ENCODE results near the gene ZNRF4. TPM values are rescaled to one million over a fixed set of nuclear protein-coding genes. Genes with fewer than 3 reads are reported as not detected.
"Not testable (repeated sequence)": the region's sequence is repeated elsewhere in the genome, so short reads cannot be mapped to it uniquely, and the experiment has no call there.

ZNRF4 gene
- total and polyA plus RNA-seq, 2 of the 8 experiments (the other 6 are each of a cell fraction or from before 2014, with no cell fraction given), result not detected

DNA sequence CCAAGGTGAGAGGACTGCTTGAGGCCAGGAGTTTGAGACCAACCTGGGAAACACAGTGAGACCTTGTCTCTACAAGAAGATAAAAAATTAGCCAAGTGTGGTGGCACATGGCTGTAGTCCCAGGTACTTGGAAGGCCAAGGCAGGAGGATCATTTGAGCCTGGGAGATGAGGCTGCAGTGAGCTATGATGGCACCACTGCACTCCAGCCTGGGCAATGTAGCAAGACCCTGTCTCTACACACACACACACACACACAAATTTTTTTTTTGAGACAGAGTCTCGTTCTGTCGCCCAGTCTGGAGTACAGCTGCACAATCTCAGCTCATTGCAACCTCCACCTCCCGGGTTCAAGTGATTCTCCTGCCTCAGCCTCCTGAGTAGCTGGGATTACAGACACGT is 30.4 kb downstream of the ZNRF4 start:
- H3K23me2 ChIP-seq (ENCODE audit: low read depth, low read length); FAIRE-seq; H3K4ac ChIP-seq (replicated peaks; ENCODE audit: insufficient read length, low read depth, low read length); POLR2A ChIA-PET (ENCODE audit: partially characterized antibody); H3K23ac ChIP-seq (ENCODE audit: insufficient read length); H2BK15ac ChIP-seq (ENCODE audit: low read length); H3K27ac ChIP-seq (ENCODE audit: low read depth, low read length); H3K79me1 ChIP-seq (ENCODE audit: low read depth, low read length); H4K8ac ChIP-seq (ENCODE audit: extremely low read depth, insufficient read depth, low read length); H2BK12ac ChIP-seq (ENCODE audit: low read depth, low read length); H3K4me2 ChIP-seq (ENCODE audit: insufficient read depth in 1 of 2, low read depth in 2 of 2, low read length in 2 of 2); H2BK120ac ChIP-seq (replicated peaks; ENCODE audit: low read depth, low read length); H3K36me3 ChIP-seq (ENCODE audit: control insufficient read depth in 2 of 4, insufficient read depth in 4 of 4, low read length in 3 of 4); H3K14ac ChIP-seq (ENCODE audit: insufficient read length); H3K4me1 ChIP-seq (replicated peaks in 1 of 4; ENCODE audit: control insufficient read depth in 3 of 4, insufficient read depth in 4 of 4, low read length in 3 of 4); H3K18ac ChIP-seq (ENCODE audit: extremely low read depth, low read length); H2AFZ ChIP-seq (ENCODE audit: low read length); DNase-seq (ENCODE audit: low read depth in 1 of 2, low spot score in 2 of 2); H3K79me2 ChIP-seq (ENCODE audit: control insufficient read depth in 1 of 2, insufficient read depth in 2 of 2, low read length in 2 of 2); H2BK20ac ChIP-seq (ENCODE audit: low read length); H4K91ac ChIP-seq (replicated peaks; ENCODE audit: insufficient read length, low read length); H3K9ac ChIP-seq (replicated peaks in 1 of 4; ENCODE audit: extremely low read depth in 1 of 4, low read depth in 3 of 4, low read length in 3 of 4); H3K27me3 ChIP-seq (replicated peaks in 1 of 4; ENCODE audit: control insufficient read depth in 3 of 4, extremely low read depth in 1 of 4, insufficient read depth in 3 of 4, low read length in 3 of 4); H3K4me3 ChIP-seq (ENCODE audit: extremely low read depth in 1 of 4, insufficient read depth in 2 of 4, low read depth in 3 of 4, low read length in 4 of 4); H2AK5ac ChIP-seq (ENCODE audit: low read depth, low read length); H4K20me1 ChIP-seq (replicated peaks in 1 of 2; ENCODE audit: control insufficient read depth in 1 of 2, insufficient read depth in 2 of 2, low read length in 2 of 2); H2BK5ac ChIP-seq (ENCODE audit: low read depth, low read length); H3K56ac ChIP-seq (replicated peaks; ENCODE audit: insufficient read length, low read depth, low read length); H4K5ac ChIP-seq (ENCODE audit: insufficient read length, low read depth, low read length): not testable (repeated sequence)
- 87% methylated on average over 4 of the region's 4 CpGs; no CpG with 5 or more reads in 1 of the 2 experiments for WGBS, 2 experiments (ENCODE audit: extremely low coverage in 1 of 2, insufficient coverage in 1 of 2, insufficient read length in 1 of 2, insufficient replicate concordance in 2 of 2, low coverage in 1 of 2, low lambda C conversion rate in 2 of 2, missing lambda C conversion rate in 1 of 2)
- peaks cover 3 to 11% of the 10 kb centered on the region in 2 experiments; a peak in 3 of 4 replicates for H3K9me3 ChIP-seq (ENCODE audit: insufficient read depth in 2 of 2, low read depth in 1 of 2, low read length in 1 of 2)
- CTCF ChIA-PET (ENCODE audit: partially characterized antibody), result interaction anchor here (0.6 to 3.0 kb wide), 4 partner anchors 49 to 108 kb away, joined by 3 to 13 read pairs (median 8); no protein-coding TSS in a partner anchor
